B cell (primary cell): ENCODE measurements around the gene VSIG10L2. TPM values are rescaled to one million over a fixed set of nuclear protein-coding genes. Genes with fewer than 3 reads are reported as not detected.

Source experiments
- polyA plus RNA-seq: library from polyadenylated mRNA; depleted of rRNA; stranded (reverse); fragments of >200 nt; gene quantifications from 2 replicates; pipeline ENCODE4 v1.2.3, GENCODE V29; 2012
- total RNA-seq, 2 donors: library from RNA; stranded (reverse); fragments of 120-200 nt in 1 of 2; gene quantifications; 1 replicate in 1 of 2; 2 replicates in 1 of 2; pipeline versions ENCODE4 v1.2.3 to v1.2.4, GENCODE V29; 2013 to 2022

Gene VSIG10L2
- total and polyA plus RNA-seq, 2 donors (not counting 1 experiment from before 2014, with no cell fraction given) = not detected

Other genes starting within 250 kb of the VSIG10L2 start
- gene PATE1, start 199.8 kb upstream of the VSIG10L2 start, total RNA-seq = not detected in 2 replicates
- gene PATE1, start 199.8 kb upstream of the VSIG10L2 start, polyA plus RNA-seq = not detected in 2 replicates
- gene PATE2, start 167.2 kb upstream of the VSIG10L2 start, total RNA-seq = not detected in 2 replicates
- not detected in 2 replicates for gene PATE2, start 167.2 kb upstream of the VSIG10L2 start, polyA plus RNA-seq
- not detected in 2 replicates for gene PATE3, start 157.9 kb upstream of the VSIG10L2 start, total RNA-seq
- gene PATE3, start 157.9 kb upstream of the VSIG10L2 start, polyA plus RNA-seq = not detected in 2 replicates
- gene PATE4, start 112.7 kb upstream of the VSIG10L2 start, total RNA-seq = not detected in 2 replicates
- gene PATE4, start 112.7 kb upstream of the VSIG10L2 start, polyA plus RNA-seq = not detected in 2 replicates
- 9.4 and 9.9 TPM in 2 replicates for gene HYLS1, start 58.4 kb upstream of the VSIG10L2 start, total RNA-seq
- 3.1 and 4.4 TPM in 2 replicates for gene HYLS1, start 58.4 kb upstream of the VSIG10L2 start, polyA plus RNA-seq
- gene PUS3, start 42.8 kb upstream of the VSIG10L2 start, total RNA-seq = 7.8 and 8.1 TPM in 2 replicates
- gene PUS3, start 42.8 kb upstream of the VSIG10L2 start, polyA plus RNA-seq = 1.8 and 2.7 TPM in 2 replicates
- not detected in 2 replicates for gene DDX25, start 41.5 kb upstream of the VSIG10L2 start, total RNA-seq
- gene DDX25, start 41.5 kb upstream of the VSIG10L2 start, polyA plus RNA-seq = 0.36 TPM in 1 of 2 replicates, not detected in the other
- not detected in 2 replicates for gene CDON, start 116.8 kb downstream of the VSIG10L2 start, total RNA-seq
- gene CDON, start 116.8 kb downstream of the VSIG10L2 start, polyA plus RNA-seq = 0.01 and 0.30 TPM in 2 replicates